K562 (cell line): ENCODE results near the gene UBE2S. TPM values are rescaled to one million over a fixed set of nuclear protein-coding genes. Genes with fewer than 3 reads are reported as not detected.
A peak's percentile ranks its signal among the peaks of the same experiment; 100 is the strongest.

Source experiments
- BHLHE40 ChIP-seq: IDR thresholded peaks from 2 replicates; pipeline ENCODE4 v1.6.1; 2011; ENCODE audit warnings: low read length, improper control_type of control experiment
- CBFA2T2 ChIP-seq: fragments of 450-650 bp; conservative IDR thresholded peaks from 2 replicates; pipeline ENCODE4 v1.6.1; 2017; ENCODE audit warnings: mild to moderate bottlenecking
- CCNT2 ChIP-seq: IDR thresholded peaks from 2 replicates; pipeline ENCODE4 v1.6.1; 2011; ENCODE audit warnings: borderline replicate concordance, low read depth, mild to moderate bottlenecking, moderate library complexity, mixed read lengths, low read length; ENCODE audit not compliant: insufficient read length; ENCODE audit errors: extremely low read depth
- CREB1 ChIP-seq, 2 experiments: sonication (generic) in 1 of 2; formaldehyde crosslinking in 1 of 2; IDR thresholded peaks; 2 replicates each; pipeline versions ENCODE4 v1.6.1 to v1.8.0; 2012 to 2022; ENCODE audit warnings: inconsistent platforms in 1 of 2, mild to moderate bottlenecking in 1 of 2, missing genetic modification reagents in 1 of 2, moderate library complexity in 1 of 2
- EGR1 ChIP-seq: fragments of 450-650 bp; conservative IDR thresholded peaks from 2 replicates; pipeline ENCODE4 v1.6.1; 2017; ENCODE audit warnings: mild to moderate bottlenecking
- ERF ChIP-seq: fragments of 450-650 bp; formaldehyde crosslinking; IDR thresholded peaks from 2 replicates; pipeline ENCODE4 v1.4.0; 2020; ENCODE audit warnings: mild to moderate bottlenecking, mixed read lengths
- NFE2 ChIP-seq: IDR thresholded peaks from 2 replicates; pipeline ENCODE4 v1.6.1; 2014; ENCODE audit warnings: antibody characterized with exemption, low read depth
- SMAD3 ChIP-seq: fragments of 450-650 bp; formaldehyde crosslinking; conservative IDR thresholded peaks from 2 replicates; pipeline ENCODE4 v1.4.0; 2020; ENCODE audit warnings: mild to moderate bottlenecking
- SMARCB1 ChIP-seq: IDR thresholded peaks from 2 replicates; pipeline ENCODE4 v1.6.1; 2011; ENCODE audit warnings: improper control_type of control experiment, low read depth; ENCODE audit not compliant: insufficient read length
- STAT5B ChIP-seq: fragments of 250-450 bp; sonication (Bioruptor Pico); IDR thresholded peaks from 2 replicates; pipeline ENCODE4 v1.8.0; 2021; ENCODE audit warnings: mild to moderate bottlenecking, inconsistent platforms
- THRB ChIP-seq: fragments of 450-650 bp; formaldehyde crosslinking; conservative IDR thresholded peaks from 2 replicates; pipeline ENCODE4 v1.4.0; 2022; ENCODE audit warnings: mild to moderate bottlenecking, missing genetic modification characterization
- TRIM24 ChIP-seq, 2 experiments: fragments of 450-650 bp; IDR thresholded peaks; 2 replicates each; pipeline ENCODE4 v1.6.1; 2016
- ZNF239 ChIP-seq: fragments of 250-450 bp; sonication (Bioruptor Pico); IDR thresholded peaks from 2 replicates; pipeline ENCODE4 v1.4.0; 2020; ENCODE audit warnings: mild to moderate bottlenecking
- ZNF263 ChIP-seq: sonication (generic); formaldehyde crosslinking; IDR thresholded peaks from 2 replicates; pipeline ENCODE4 v1.8.0; 2022; ENCODE audit warnings: mild to moderate bottlenecking, missing genetic modification reagents, borderline replicate concordance
- ZNF707 ChIP-seq: fragments of 250-450 bp; sonication (Bioruptor Pico); conservative IDR thresholded peaks from 2 replicates; pipeline ENCODE4 v1.8.0; 2022; ENCODE audit warnings: inconsistent platforms, mild to moderate bottlenecking, moderate library complexity
- polyA plus RNA-seq, 8 experiments: library from polyadenylated mRNA; depleted of rRNA in 4 of 8; stranded (reverse) in 5 of 8; unstranded in 3 of 8; fragments of >200 nt; fragmentation: Nextera tagmentation in 2 of 8; fragmentation: Illumina TruSeq in 1 of 8; extraction: Ambion mirVana in 2 of 8; extraction: Trizol in 1 of 8; gene quantifications; 2 replicates each; pipeline versions ENCODE4 v1.2.1 to v1.2.3, GENCODE V29; 2011 to 2014; ENCODE audit warnings: inconsistent platforms in 1 of 8, missing spikeins in 1 of 8
- total RNA-seq, 7 experiments: library from RNA; depleted of rRNA in 6 of 7; stranded (reverse); fragments of >200 nt in 6 of 7; fragmentation: Illumina TruSeq in 2 of 7; extraction: Trizol in 2 of 7; gene quantifications; 2 replicates each; pipeline versions ENCODE4 v1.2.1 to v1.2.3, GENCODE V29; 2011 to 2021; ENCODE audit warnings: low replicate concordance in 1 of 7
- TF ChIP-seq, protein P1 (sequence below): fragments of 200-800 bp; sonication (Bioruptor generic); IDR thresholded peaks from 2 replicates; pipeline ENCODE4 v1.6.1; 2017; ENCODE audit warnings: missing genetic modification characterization, missing compliant biosample characterization
- TF ChIP-seq, protein P2 (sequence below): fragments of 200-800 bp; sonication (Bioruptor generic); IDR thresholded peaks from 2 replicates; pipeline ENCODE4 v1.6.1; 2017; ENCODE audit warnings: missing genetic modification characterization, missing compliant biosample characterization
- TF ChIP-seq, protein P3 (sequence below): fragments of 200-400 bp; formaldehyde crosslinking; IDR thresholded peaks from 2 replicates; pipeline ENCODE4 v1.6.1; 2017; ENCODE audit warnings: mild to moderate bottlenecking, low read depth, low read length, moderate library complexity
- TF ChIP-seq, protein P4 (sequence below): fragments of 250-450 bp; sonication (Bioruptor Pico); IDR thresholded peaks from 2 replicates; pipeline ENCODE4 v1.5.0; 2020; ENCODE audit warnings: mild to moderate bottlenecking
- TF ChIP-seq, protein P5 (sequence below): fragments of 250-450 bp; sonication (Bioruptor Pico); IDR thresholded peaks from 2 replicates; pipeline ENCODE4 v1.8.0; 2021; ENCODE audit warnings: moderate library complexity, mild to moderate bottlenecking, inconsistent platforms

Gene UBE2S
- total and polyA plus RNA-seq, 9 of the 15 experiments (the other 6 are each of a cell fraction or from before 2014, with no cell fraction given), result 1.5 to 1,305 (median 157) TPM

GRCh38 chr19:55384920-55385723 lies 22.5 kb downstream of the UBE2S start (continued):
- TF ChIP-seq BHLHE40 (no peak), THRB (CRISPR knock-in tag) (no peak), STAT5B (CRISPR knock-in tag) (no peak), SMAD3 (CRISPR knock-in tag) (no peak), CCNT2 (no peak), ZNF263 (CRISPR knock-in tag) (no peak; the same call in 1 of the 2 replicates), TRIM24 (IDR thresholded peaks at IDR 0.05) (no peak), NFE2 (no peak), ZNF707 (CRISPR knock-in tag) (no peak), ERF (CRISPR knock-in tag) (0 out of 2 replicates have a peak, but pooled peaks have one; percentile 12), CREB1 (IDR thresholded peaks at IDR 0.05) (no peak), CREB1 (CRISPR knock-in tag; IDR thresholded peaks at IDR 0.05) (no peak), CBFA2T2 (no peak), EGR1 (0 out of 2 replicates have a peak, but pooled peaks have one; percentile 29), ZNF239 (CRISPR knock-in tag) (no peak), SMARCB1 (no peak)
- TF ChIP-seq, protein P1, sequence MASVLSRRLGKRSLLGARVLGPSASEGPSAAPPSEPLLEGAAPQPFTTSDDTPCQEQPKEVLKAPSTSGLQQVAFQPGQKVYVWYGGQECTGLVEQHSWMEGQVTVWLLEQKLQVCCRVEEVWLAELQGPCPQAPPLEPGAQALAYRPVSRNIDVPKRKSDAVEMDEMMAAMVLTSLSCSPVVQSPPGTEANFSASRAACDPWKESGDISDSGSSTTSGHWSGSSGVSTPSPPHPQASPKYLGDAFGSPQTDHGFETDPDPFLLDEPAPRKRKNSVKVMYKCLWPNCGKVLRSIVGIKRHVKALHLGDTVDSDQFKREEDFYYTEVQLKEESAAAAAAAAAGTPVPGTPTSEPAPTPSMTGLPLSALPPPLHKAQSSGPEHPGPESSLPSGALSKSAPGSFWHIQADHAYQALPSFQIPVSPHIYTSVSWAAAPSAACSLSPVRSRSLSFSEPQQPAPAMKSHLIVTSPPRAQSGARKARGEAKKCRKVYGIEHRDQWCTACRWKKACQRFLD (CRISPR knock-in tag), result no peak; the same call in 1 of the 2 replicates
- TF ChIP-seq, protein P2, sequence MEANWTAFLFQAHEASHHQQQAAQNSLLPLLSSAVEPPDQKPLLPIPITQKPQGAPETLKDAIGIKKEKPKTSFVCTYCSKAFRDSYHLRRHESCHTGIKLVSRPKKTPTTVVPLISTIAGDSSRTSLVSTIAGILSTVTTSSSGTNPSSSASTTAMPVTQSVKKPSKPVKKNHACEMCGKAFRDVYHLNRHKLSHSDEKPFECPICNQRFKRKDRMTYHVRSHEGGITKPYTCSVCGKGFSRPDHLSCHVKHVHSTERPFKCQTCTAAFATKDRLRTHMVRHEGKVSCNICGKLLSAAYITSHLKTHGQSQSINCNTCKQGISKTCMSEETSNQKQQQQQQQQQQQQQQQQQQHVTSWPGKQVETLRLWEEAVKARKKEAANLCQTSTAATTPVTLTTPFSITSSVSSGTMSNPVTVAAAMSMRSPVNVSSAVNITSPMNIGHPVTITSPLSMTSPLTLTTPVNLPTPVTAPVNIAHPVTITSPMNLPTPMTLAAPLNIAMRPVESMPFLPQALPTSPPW, result peak; percentile 43; the same call in 1 of the 2 replicates
- TF ChIP-seq, protein P3, sequence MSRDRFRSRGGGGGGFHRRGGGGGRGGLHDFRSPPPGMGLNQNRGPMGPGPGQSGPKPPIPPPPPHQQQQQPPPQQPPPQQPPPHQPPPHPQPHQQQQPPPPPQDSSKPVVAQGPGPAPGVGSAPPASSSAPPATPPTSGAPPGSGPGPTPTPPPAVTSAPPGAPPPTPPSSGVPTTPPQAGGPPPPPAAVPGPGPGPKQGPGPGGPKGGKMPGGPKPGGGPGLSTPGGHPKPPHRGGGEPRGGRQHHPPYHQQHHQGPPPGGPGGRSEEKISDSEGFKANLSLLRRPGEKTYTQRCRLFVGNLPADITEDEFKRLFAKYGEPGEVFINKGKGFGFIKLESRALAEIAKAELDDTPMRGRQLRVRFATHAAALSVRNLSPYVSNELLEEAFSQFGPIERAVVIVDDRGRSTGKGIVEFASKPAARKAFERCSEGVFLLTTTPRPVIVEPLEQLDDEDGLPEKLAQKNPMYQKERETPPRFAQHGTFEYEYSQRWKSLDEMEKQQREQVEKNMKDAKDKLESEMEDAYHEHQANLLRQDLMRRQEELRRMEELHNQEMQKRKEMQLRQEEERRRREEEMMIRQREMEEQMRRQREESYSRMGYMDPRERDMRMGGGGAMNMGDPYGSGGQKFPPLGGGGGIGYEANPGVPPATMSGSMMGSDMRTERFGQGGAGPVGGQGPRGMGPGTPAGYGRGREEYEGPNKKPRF, result no peak
- TF ChIP-seq, protein P4, sequence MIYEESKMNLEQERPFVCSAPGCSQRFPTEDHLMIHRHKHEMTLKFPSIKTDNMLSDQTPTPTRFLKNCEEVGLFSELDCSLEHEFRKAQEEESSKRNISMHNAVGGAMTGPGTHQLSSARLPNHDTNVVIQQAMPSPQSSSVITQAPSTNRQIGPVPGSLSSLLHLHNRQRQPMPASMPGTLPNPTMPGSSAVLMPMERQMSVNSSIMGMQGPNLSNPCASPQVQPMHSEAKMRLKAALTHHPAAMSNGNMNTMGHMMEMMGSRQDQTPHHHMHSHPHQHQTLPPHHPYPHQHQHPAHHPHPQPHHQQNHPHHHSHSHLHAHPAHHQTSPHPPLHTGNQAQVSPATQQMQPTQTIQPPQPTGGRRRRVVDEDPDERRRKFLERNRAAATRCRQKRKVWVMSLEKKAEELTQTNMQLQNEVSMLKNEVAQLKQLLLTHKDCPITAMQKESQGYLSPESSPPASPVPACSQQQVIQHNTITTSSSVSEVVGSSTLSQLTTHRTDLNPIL (CRISPR knock-in tag), result no peak
- TF ChIP-seq, protein P5, sequence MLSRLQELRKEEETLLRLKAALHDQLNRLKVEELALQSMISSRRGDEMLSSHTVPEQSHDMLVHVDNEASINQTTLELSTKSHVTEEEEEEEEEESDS (CRISPR knock-in tag), result no peak
